ENCODE results near the gene SMARCA5.
A peak's percentile ranks its signal among the peaks of the same experiment; 100 is the strongest.

SMARCA5 gene

GRCh38 chr4:143539670-143540023 is 26.1 kb downstream of the SMARCA5 start:
- no peak overlapping the region for H3K27ac ChIP-seq
- H3K9me3 ChIP-seq = no peaks in the 10 kb centered on the region
- no peak for TF ChIP-seq CTCF (IDR thresholded peaks at IDR 0.05)
- no peak for DNase-seq
- intact Hi-C loops (cut with DNase I; ENCODE audit: low total_unique reads) = no loop called here
- H3K27me3 ChIP-seq = no peaks in the 10 kb centered on the region
- no peak overlapping the region for H3K4me3 ChIP-seq
- no peaks in the 10 kb centered on the region for H3K4me1 ChIP-seq
- peaks cover 85 to 97% (median 90%) of the 10 kb centered on the region in 3 donors for H3K36me3 ChIP-seq

GRCh38 chr4:143549928-143550327 is 36.4 kb downstream of the SMARCA5 start:
- Histone ChIP-seq H3K27ac (no peak overlapping the region), H3K36me3 (peaks cover 61 to 72% (median 66%) of the 10 kb centered on the region in 3 donors), H3K9me3 (no peaks in the 10 kb centered on the region), H3K27me3 (no peaks in the 10 kb centered on the region), H3K4me3 (no peak overlapping the region), H3K4me1 (peaks cover 0 to 3% (median 0%) of the 10 kb centered on the region in 4 donors)
- DNase-seq = no peak
- TF ChIP-seq CTCF (IDR thresholded peaks at IDR 0.05) = no peak
- intact Hi-C loops (cut with DNase I; ENCODE audit: low total_unique reads) = no loop called here

- H3K27me3 ChIP-seq = no peaks in the 10 kb centered on the region
- intact Hi-C loops (cut with DNase I; ENCODE audit: low total_unique reads) = loop anchor here (5.0 kb wide), 1 partner anchor 1542 kb away; the partner anchor contains the start of genes ABCE1 and ANAPC10
- no peak for TF ChIP-seq CTCF (IDR thresholded peaks at IDR 0.05)
- no peak overlapping the region for H3K4me3 ChIP-seq
- no peak for DNase-seq
- H3K27ac ChIP-seq = no peak overlapping the region
- H3K36me3 ChIP-seq = peaks cover 18 to 36% (median 27%) of the 10 kb centered on the region in 3 donors
- no peaks in the 10 kb centered on the region for H3K9me3 ChIP-seq
- peaks cover 0 to 12% (median 0%) of the 10 kb centered on the region in 4 donors for H3K4me1 ChIP-seq
Measured at GRCh38 chr4:143554728-143555597, 41.5 kb downstream of the SMARCA5 start.

- DNase-seq = no peak
- peaks cover 0 to 12% (median 0%) of the 10 kb centered on the region in 4 donors for H3K4me1 ChIP-seq
- H3K27me3 ChIP-seq = no peaks in the 10 kb centered on the region
- H3K36me3 ChIP-seq = peaks cover 12 to 30% (median 26%) of the 10 kb centered on the region in 3 donors
- H3K27ac ChIP-seq = no peak overlapping the region
- intact Hi-C loops (cut with DNase I; ENCODE audit: low total_unique reads) = loop anchor here (5.0 kb wide), 1 partner anchor 1542 kb away; the partner anchor contains the start of genes ABCE1 and ANAPC10
- no peaks in the 10 kb centered on the region for H3K9me3 ChIP-seq
- TF ChIP-seq CTCF (IDR thresholded peaks at IDR 0.05) = no peak
- no peak overlapping the region for H3K4me3 ChIP-seq
Measured at GRCh38 chr4:143555676-143556075, 42.2 kb downstream of the SMARCA5 start.

GRCh38 chr4:143558286-143558685 is 44.8 kb downstream of the SMARCA5 start:
- no peak for TF ChIP-seq CTCF (IDR thresholded peaks at IDR 0.05)
- Histone ChIP-seq H3K4me3 (peak overlapping the region in 1 of 2 donors; percentile 67), H3K9me3 (no peaks in the 10 kb centered on the region), H3K4me1 (peaks cover 0 to 11% (median 0%) of the 10 kb centered on the region in 4 donors), H3K27me3 (no peaks in the 10 kb centered on the region), H3K36me3 (peaks cover 7 to 15% (median 10%) of the 10 kb centered on the region in 3 donors), H3K27ac (peak overlapping the region in 1 of 2 donors; percentile 66)
- DNase-seq = no peak
- intact Hi-C loops (cut with DNase I; ENCODE audit: low total_unique reads) = loop anchor here (5.0 kb wide), 1 partner anchor 1539 kb away; the partner anchor contains the start of genes ABCE1 and ANAPC10

Measured in tibial artery (tissue), 4 donors.